GM19324 (cell line): Measurements from ENCODE around the gene FAM156A.
"Not testable (repeated sequence)": the region's sequence is repeated elsewhere in the genome, so short reads cannot be mapped to it uniquely, and the experiment has no call there.

Source experiments
- ATAC-seq: cut with Tn5 transposase; IDR thresholded peaks from one replicate; pipeline ENCODE4 v1.9.1; 2021; ENCODE audit warnings: mild to moderate bottlenecking, moderate library complexity; ENCODE audit not compliant: unreplicated experiment, low FRiP score

Gene FAM156A

GRCh38 chrX:52967922-52968321 is 9.6 kb upstream of the FAM156A start:
- not testable (repeated sequence) for ATAC-seq

GRCh38 chrX:52966993-52967738 is 8.8 kb upstream of the FAM156A start:
- not testable (repeated sequence) for ATAC-seq

GRCh38 chrX:52958961-52959360 is 643 bp upstream of the FAM156A start:
- ATAC-seq: peak; percentile 13

- ATAC-seq: not testable (repeated sequence)
Measured at GRCh38 chrX:52949884-52950283, 8.4 kb downstream of the FAM156A start.

GRCh38 chrX:52949325-52949724 is 9.0 kb downstream of the FAM156A start:
- ATAC-seq: not testable (repeated sequence)

GRCh38 chrX:52948265-52948664 is 10.1 kb downstream of the FAM156A start:
- ATAC-seq: not testable (repeated sequence)

- not testable (repeated sequence) for ATAC-seq
Measured at GRCh38 chrX:52947501-52947900, 10.8 kb downstream of the FAM156A start.

GRCh38 chrX:52945838-52946494 is 12.4 kb downstream of the FAM156A start:
- ATAC-seq: not testable (repeated sequence)

GRCh38 chrX:52941728-52942127 is 16.6 kb downstream of the FAM156A start:
- ATAC-seq: not testable (repeated sequence)

GRCh38 chrX:52940704-52941103 is 17.6 kb downstream of the FAM156A start:
- not testable (repeated sequence) for ATAC-seq

- not testable (repeated sequence) for ATAC-seq
Measured at GRCh38 chrX:52935470-52935784, 22.9 kb downstream of the FAM156A start.

- ATAC-seq: peak; percentile 95
Measured at GRCh38 chrX:52934704-52935469, 23.4 kb downstream of the FAM156A start.

- no peak for ATAC-seq
Measured at GRCh38 chrX:52933976-52934703, 24.2 kb downstream of the FAM156A start.

- no peak for ATAC-seq
Measured at GRCh38 chrX:52933213-52933612, 25.1 kb downstream of the FAM156A start.

- ATAC-seq: not testable (repeated sequence)
Measured at GRCh38 chrX:52930214-52930613, 28.1 kb downstream of the FAM156A start.

GRCh38 chrX:52923781-52924241 is 34.5 kb downstream of the FAM156A start:
- peak; percentile 25 for ATAC-seq

- ATAC-seq: not testable (repeated sequence)
Measured at GRCh38 chrX:52914704-52915103, 43.6 kb downstream of the FAM156A start.

GRCh38 chrX:52913681-52914080 is 44.6 kb downstream of the FAM156A start:
- not testable (repeated sequence) for ATAC-seq

- not testable (repeated sequence) for ATAC-seq
Measured at GRCh38 chrX:52909313-52909969, 48.9 kb downstream of the FAM156A start.

GRCh38 chrX:52907900-52908299 is 50.4 kb downstream of the FAM156A start:
- not testable (repeated sequence) for ATAC-seq
